Measurements from ENCODE around the gene VPS52.

VPS52 gene

DNA sequence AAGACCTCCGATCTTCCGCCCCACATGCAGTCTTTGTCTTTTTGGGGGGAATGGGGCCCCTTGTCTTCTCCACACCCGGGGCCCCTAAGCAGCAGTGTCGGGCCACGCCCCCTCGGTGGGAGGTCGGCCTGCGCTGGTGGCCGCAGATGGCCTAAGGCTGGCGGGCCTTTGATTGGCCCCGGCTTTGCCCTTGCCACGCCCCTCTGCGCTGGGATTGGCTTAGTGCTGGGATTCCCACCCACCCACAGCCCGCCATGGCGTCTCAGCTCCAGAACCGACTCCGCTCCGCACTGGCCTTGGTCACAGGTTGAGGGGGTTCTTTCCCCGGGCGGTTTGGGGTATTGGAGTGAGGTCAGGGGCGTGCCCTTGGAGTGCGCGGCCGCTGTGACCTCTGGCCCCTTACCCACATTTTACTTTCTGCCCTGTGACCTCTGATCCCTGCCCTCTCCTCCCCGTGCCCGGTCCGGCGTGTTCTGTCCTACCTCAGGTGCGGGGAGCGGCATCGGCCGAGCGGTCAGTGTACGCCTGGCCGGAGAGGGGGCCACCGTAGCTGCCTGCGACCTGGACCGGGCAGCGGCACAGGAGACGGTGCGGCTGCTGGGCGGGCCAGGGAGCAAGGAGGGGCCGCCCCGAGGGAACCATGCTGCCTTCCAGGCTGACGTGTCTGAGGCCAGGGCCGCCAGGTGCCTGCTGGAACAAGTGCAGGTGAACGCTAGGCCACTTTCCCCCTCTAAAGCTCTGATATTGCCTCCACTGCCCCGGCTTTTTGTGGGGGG, 67.1 kb downstream of the VPS52 start, which contains the start of gene HSD17B8:
Gene HSD17B8 (plus strand): TSS at position 241 of the 776 bp plus-strand sequence. CDS start 14 bp downstream, at position 255.
- Histone ChIP-seq H3K27me3 (ENCODE audit: control insufficient read depth in 3 of 3, insufficient read depth in 3 of 3, low read depth in 1 of 3, low read length in 3 of 3) (no peaks in the 10 kb centered on the region), H3K23ac (ENCODE audit: low read depth, low read length, poor library complexity) (peak within 1 kb of the TSS; percentile 87), H2BK15ac (ENCODE audit: low read length) (peak within 1 kb of the TSS; percentile 51), H3K36me3 (replicated peaks in 1 of 2; ENCODE audit: control insufficient read depth in 2 of 2, insufficient read depth in 2 of 2, low read length in 2 of 2) (peaks cover 24 to 40% of the 10 kb centered on the region in 2 donors), H2BK120ac (ENCODE audit: low read depth, low read length) (peak within 1 kb of the TSS; percentile 56), H2AFZ (ENCODE audit: low read length) (peak within 1 kb of the TSS; percentile 58), H3K27ac (replicated peaks; ENCODE audit: low read length) (peak within 1 kb of the TSS; percentile 69), H3K18ac (ENCODE audit: low read length) (peak within 1 kb of the TSS; percentile 93), H4K91ac (ENCODE audit: low read depth, low read length, poor library complexity) (no peak within 1 kb of the TSS), H3K9ac (ENCODE audit: low read depth, low read length, poor library complexity) (peak within 1 kb of the TSS; percentile 91), H3K4me2 (ENCODE audit: insufficient read depth, low read length, poor library complexity, severe bottlenecking) (peak within 1 kb of the TSS; percentile 87), H2BK5ac (ENCODE audit: low read length) (peak within 1 kb of the TSS; percentile 85), H3K79me1 (ENCODE audit: low read depth, low read length) (peaks cover 12% of the 10 kb centered on the region), H2AK5ac (ENCODE audit: low read depth, low read length) (peak within 1 kb of the TSS; percentile 72), H3K4ac (ENCODE audit: low read length) (peak within 1 kb of the TSS; percentile 20), H3K4me1 (ENCODE audit: control insufficient read depth in 2 of 2, insufficient read depth in 1 of 2, low read depth in 1 of 2, low read length in 2 of 2) (peaks cover 31 to 47% of the 10 kb centered on the region in 2 donors), H3K4me3 (ENCODE audit: low read length in 2 of 2) (peak within 1 kb of the TSS; percentile 73 to 92), H4K8ac (ENCODE audit: low read depth, low read length) (no peak within 1 kb of the TSS), H3K9me3 (replicated peaks in 1 of 2; ENCODE audit: control insufficient read depth in 2 of 2, insufficient read depth in 1 of 2, low read depth in 1 of 2, low read length in 2 of 2) (no peaks in the 10 kb centered on the region), H3K14ac (ENCODE audit: low read length) (no peak within 1 kb of the TSS), H2BK12ac (ENCODE audit: low read length) (peak within 1 kb of the TSS; percentile 65)
- no CpG with 5 or more reads among the region's 48 CpGs for WGBS, 2 donors (ENCODE audit: extremely low coverage in 2 of 2, insufficient read length in 2 of 2, insufficient replicate concordance in 1 of 2)
- DNase-seq (ENCODE audit: low spot score) = peak; percentile 89

- Histone ChIP-seq H3K4ac (ENCODE audit: low read length) (no peak overlapping the region), H3K9ac (ENCODE audit: low read depth, low read length, poor library complexity) (no peak overlapping the region), H3K27ac (replicated peaks; ENCODE audit: low read length) (no peak overlapping the region), H3K14ac (ENCODE audit: low read length) (no peak overlapping the region), H3K9me3 (replicated peaks in 1 of 2; ENCODE audit: control insufficient read depth in 2 of 2, insufficient read depth in 1 of 2, low read depth in 1 of 2, low read length in 2 of 2) (no peaks in the 10 kb centered on the region), H2BK12ac (ENCODE audit: low read length) (no peak overlapping the region), H2BK5ac (ENCODE audit: low read length) (no peak overlapping the region), H2AFZ (ENCODE audit: low read length) (no peak overlapping the region), H3K4me2 (ENCODE audit: insufficient read depth, low read length, poor library complexity, severe bottlenecking) (peak overlapping the region; percentile 87), H2BK120ac (ENCODE audit: low read depth, low read length) (no peak overlapping the region), H2AK5ac (ENCODE audit: low read depth, low read length) (no peak overlapping the region), H3K27me3 (ENCODE audit: control insufficient read depth in 3 of 3, insufficient read depth in 3 of 3, low read depth in 1 of 3, low read length in 3 of 3) (no peaks in the 10 kb centered on the region), H3K23ac (ENCODE audit: low read depth, low read length, poor library complexity) (no peak overlapping the region), H4K91ac (ENCODE audit: low read depth, low read length, poor library complexity) (no peak overlapping the region), H4K8ac (ENCODE audit: low read depth, low read length) (no peak overlapping the region), H3K4me1 (ENCODE audit: control insufficient read depth in 2 of 2, insufficient read depth in 1 of 2, low read depth in 1 of 2, low read length in 2 of 2) (peaks cover 33 to 49% of the 10 kb centered on the region in 2 donors), H3K36me3 (replicated peaks in 1 of 2; ENCODE audit: control insufficient read depth in 2 of 2, insufficient read depth in 2 of 2, low read length in 2 of 2) (peaks cover 22 to 35% of the 10 kb centered on the region in 2 donors), H3K4me3 (ENCODE audit: low read length in 2 of 2) (peak overlapping the region in 1 of 2 donors; percentile 73), H3K18ac (ENCODE audit: low read length) (no peak overlapping the region), H3K79me1 (ENCODE audit: low read depth, low read length) (peaks cover 14% of the 10 kb centered on the region), H2BK15ac (ENCODE audit: low read length) (no peak overlapping the region)
- no CpG with 5 or more reads among the region's 4 CpGs for WGBS, 2 donors (ENCODE audit: extremely low coverage in 2 of 2, insufficient read length in 2 of 2, insufficient replicate concordance in 1 of 2)
- no peak for DNase-seq (ENCODE audit: low spot score)
Observed at GRCh38 chr6:33204165-33204414, 67.6 kb downstream of the VPS52 start.

DNA sequence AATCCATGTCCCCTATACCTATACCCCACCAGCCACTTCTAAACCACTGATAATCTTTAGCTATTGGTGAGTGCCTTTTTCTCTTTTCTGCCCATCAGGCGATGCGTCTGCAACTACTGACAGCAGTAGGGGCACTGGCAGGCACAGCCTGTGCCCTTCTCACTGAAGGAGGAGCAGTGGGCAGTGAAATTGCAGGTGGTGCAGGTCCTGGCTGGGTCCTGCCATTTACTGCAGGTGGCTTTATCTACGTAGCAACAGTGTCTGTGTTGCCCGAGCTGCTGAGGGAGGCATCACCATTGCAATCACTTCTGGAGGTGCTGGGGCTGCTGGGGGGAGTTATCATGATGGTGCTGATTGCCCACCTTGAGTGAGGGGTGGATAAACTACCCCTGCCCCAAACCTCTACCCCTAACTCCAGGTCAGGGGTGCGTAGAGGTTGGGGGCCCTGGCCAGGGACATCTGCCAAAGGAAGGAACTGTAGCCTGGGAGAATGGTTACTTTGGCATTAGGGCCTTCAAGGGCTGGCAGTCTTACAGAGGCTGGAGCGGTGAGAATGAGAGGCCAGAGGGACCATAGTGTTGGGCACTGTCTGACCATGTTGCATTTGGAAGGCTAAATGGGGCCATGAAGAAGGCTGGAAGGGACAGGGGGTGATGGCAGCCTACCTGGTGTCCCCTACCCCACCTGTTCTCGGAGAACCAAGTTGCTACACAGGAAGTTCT, 68.1 kb downstream of the VPS52 start:
- H2AFZ ChIP-seq (ENCODE audit: low read length) = no peak overlapping the region
- H3K18ac ChIP-seq (ENCODE audit: low read length) = no peak overlapping the region
- WGBS, 2 donors (ENCODE audit: extremely low coverage in 2 of 2, insufficient read length in 2 of 2, insufficient replicate concordance in 1 of 2) = no CpG with 5 or more reads among the region's 7 CpGs
- DNase-seq (ENCODE audit: low spot score) = no peak
- no peak overlapping the region for H2BK5ac ChIP-seq (ENCODE audit: low read length)
- H3K27me3 ChIP-seq (ENCODE audit: control insufficient read depth in 3 of 3, insufficient read depth in 3 of 3, low read depth in 1 of 3, low read length in 3 of 3) = no peaks in the 10 kb centered on the region
- H2BK12ac ChIP-seq (ENCODE audit: low read length) = no peak overlapping the region
- H3K27ac ChIP-seq (replicated peaks; ENCODE audit: low read length) = no peak overlapping the region
- H3K4me3 ChIP-seq (ENCODE audit: low read length in 2 of 2) = no peak overlapping the region
- peaks cover 14% of the 10 kb centered on the region for H3K79me1 ChIP-seq (ENCODE audit: low read depth, low read length)
- H3K4me2 ChIP-seq (ENCODE audit: insufficient read depth, low read length, poor library complexity, severe bottlenecking) = no peak overlapping the region
- H3K9me3 ChIP-seq (replicated peaks in 1 of 2; ENCODE audit: control insufficient read depth in 2 of 2, insufficient read depth in 1 of 2, low read depth in 1 of 2, low read length in 2 of 2) = no peaks in the 10 kb centered on the region
- no peak overlapping the region for H3K23ac ChIP-seq (ENCODE audit: low read depth, low read length, poor library complexity)
- no peak overlapping the region for H3K4ac ChIP-seq (ENCODE audit: low read length)
- H2AK5ac ChIP-seq (ENCODE audit: low read depth, low read length) = no peak overlapping the region
- peaks cover 22 to 30% of the 10 kb centered on the region in 2 donors for H3K36me3 ChIP-seq (replicated peaks in 1 of 2; ENCODE audit: control insufficient read depth in 2 of 2, insufficient read depth in 2 of 2, low read length in 2 of 2)
- no peak overlapping the region for H4K8ac ChIP-seq (ENCODE audit: low read depth, low read length)
- no peak overlapping the region for H2BK15ac ChIP-seq (ENCODE audit: low read length)
- H3K4me1 ChIP-seq (ENCODE audit: control insufficient read depth in 2 of 2, insufficient read depth in 1 of 2, low read depth in 1 of 2, low read length in 2 of 2) = peaks cover 31 to 45% of the 10 kb centered on the region in 2 donors
- no peak overlapping the region for H3K9ac ChIP-seq (ENCODE audit: low read depth, low read length, poor library complexity)
- no peak overlapping the region for H3K14ac ChIP-seq (ENCODE audit: low read length)
- no peak overlapping the region for H2BK120ac ChIP-seq (ENCODE audit: low read depth, low read length)
- no peak overlapping the region for H4K91ac ChIP-seq (ENCODE audit: low read depth, low read length, poor library complexity)

- no peaks in the 10 kb centered on the region for H3K9me3 ChIP-seq (replicated peaks in 1 of 2; ENCODE audit: control insufficient read depth in 2 of 2, insufficient read depth in 1 of 2, low read depth in 1 of 2, low read length in 2 of 2)
- no peak overlapping the region for H4K91ac ChIP-seq (ENCODE audit: low read depth, low read length, poor library complexity)
- H3K23ac ChIP-seq (ENCODE audit: low read depth, low read length, poor library complexity) = no peak overlapping the region
- WGBS, 2 donors (ENCODE audit: extremely low coverage in 2 of 2, insufficient read length in 2 of 2, insufficient replicate concordance in 1 of 2) = no CpG with 5 or more reads among the region's 6 CpGs
- H3K4me3 ChIP-seq (ENCODE audit: low read length in 2 of 2) = no peak overlapping the region
- no peak overlapping the region for H4K8ac ChIP-seq (ENCODE audit: low read depth, low read length)
- H2BK12ac ChIP-seq (ENCODE audit: low read length) = no peak overlapping the region
- no peak for DNase-seq (ENCODE audit: low spot score)
- H3K18ac ChIP-seq (ENCODE audit: low read length) = no peak overlapping the region
- H2AK5ac ChIP-seq (ENCODE audit: low read depth, low read length) = no peak overlapping the region
- H3K79me1 ChIP-seq (ENCODE audit: low read depth, low read length) = peaks cover 17% of the 10 kb centered on the region
- H2BK5ac ChIP-seq (ENCODE audit: low read length) = no peak overlapping the region
- H3K27ac ChIP-seq (replicated peaks; ENCODE audit: low read length) = no peak overlapping the region
- no peaks in the 10 kb centered on the region for H3K27me3 ChIP-seq (ENCODE audit: control insufficient read depth in 3 of 3, insufficient read depth in 3 of 3, low read depth in 1 of 3, low read length in 3 of 3)
- H2AFZ ChIP-seq (ENCODE audit: low read length) = no peak overlapping the region
- H3K36me3 ChIP-seq (replicated peaks in 1 of 2; ENCODE audit: control insufficient read depth in 2 of 2, insufficient read depth in 2 of 2, low read length in 2 of 2) = peaks cover 22 to 30% of the 10 kb centered on the region in 2 donors
- no peak overlapping the region for H3K14ac ChIP-seq (ENCODE audit: low read length)
- no peak overlapping the region for H3K4ac ChIP-seq (ENCODE audit: low read length)
- H3K9ac ChIP-seq (ENCODE audit: low read depth, low read length, poor library complexity) = no peak overlapping the region
- no peak overlapping the region for H2BK120ac ChIP-seq (ENCODE audit: low read depth, low read length)
- H2BK15ac ChIP-seq (ENCODE audit: low read length) = no peak overlapping the region
- no peak overlapping the region for H3K4me2 ChIP-seq (ENCODE audit: insufficient read depth, low read length, poor library complexity, severe bottlenecking)
- peaks cover 31 to 45% of the 10 kb centered on the region in 2 donors for H3K4me1 ChIP-seq (ENCODE audit: control insufficient read depth in 2 of 2, insufficient read depth in 1 of 2, low read depth in 1 of 2, low read length in 2 of 2)
Observed at GRCh38 chr6:33202799-33203198, 68.9 kb downstream of the VPS52 start.

All from neuronal stem cell (in vitro differentiated cells).